GM18909 (cell line): ENCODE measurements around the gene ROBO1.

ENCODE experiments used
- ATAC-seq: cut with Tn5 transposase; IDR thresholded peaks from one replicate; pipeline ENCODE4 v1.9.1; 2021; ENCODE audit warnings: mild to moderate bottlenecking; ENCODE audit not compliant: unreplicated experiment, poor library complexity

Gene ROBO1

GRCh38 chr3:79115458-79115857, 652.3 kb downstream of the ROBO1 start:
- ATAC-seq, result no peak

- no peak for ATAC-seq
These were observed 653.9 kb downstream of the ROBO1 start for GRCh38 chr3:79113876-79114275.

- no peak for ATAC-seq
These were observed 656.3 kb downstream of the ROBO1 start for GRCh38 chr3:79111375-79112052.

- ATAC-seq, result no peak
These were observed 658.0 kb downstream of the ROBO1 start for GRCh38 chr3:79109754-79110153.

GRCh38 chr3:79103307-79103706, 664.5 kb downstream of the ROBO1 start:
- ATAC-seq, result no peak

GRCh38 chr3:79097964-79098660, 669.7 kb downstream of the ROBO1 start:
- ATAC-seq, result no peak

GRCh38 chr3:79094654-79095053, 673.1 kb downstream of the ROBO1 start:
- no peak for ATAC-seq

GRCh38 chr3:79086514-79086913, 681.3 kb downstream of the ROBO1 start:
- ATAC-seq, result peak; percentile 78

GRCh38 chr3:79085171-79085570, 682.6 kb downstream of the ROBO1 start:
- ATAC-seq, result no peak

GRCh38 chr3:79081335-79081734, 686.5 kb downstream of the ROBO1 start:
- no peak for ATAC-seq

- ATAC-seq, result no peak
These were observed 693.2 kb downstream of the ROBO1 start for GRCh38 chr3:79074558-79074957.

GRCh38 chr3:79067734-79068133, 700.1 kb downstream of the ROBO1 start:
- no peak for ATAC-seq

GRCh38 chr3:79066481-79066880, 701.3 kb downstream of the ROBO1 start:
- no peak for ATAC-seq

GRCh38 chr3:79063624-79064023, 704.2 kb downstream of the ROBO1 start:
- no peak for ATAC-seq

GRCh38 chr3:79057756-79058155, 710.0 kb downstream of the ROBO1 start:
- ATAC-seq, result no peak

GRCh38 chr3:79056498-79056897, 711.3 kb downstream of the ROBO1 start:
- ATAC-seq, result no peak

GRCh38 chr3:79052054-79052681, 715.6 kb downstream of the ROBO1 start:
- no peak for ATAC-seq

GRCh38 chr3:79047581-79047980, 720.2 kb downstream of the ROBO1 start:
- ATAC-seq, result no peak

GRCh38 chr3:79041621-79042020, 726.2 kb downstream of the ROBO1 start:
- no peak for ATAC-seq

- no peak for ATAC-seq
These were observed 727.1 kb downstream of the ROBO1 start for GRCh38 chr3:79040701-79041100.

GRCh38 chr3:79040091-79040490, 727.7 kb downstream of the ROBO1 start:
- ATAC-seq, result no peak

- no peak for ATAC-seq
These were observed 728.6 kb downstream of the ROBO1 start for GRCh38 chr3:79039192-79039591.
